Measurements from ENCODE around the gene KIF22. TPM values are rescaled to one million over a fixed set of nuclear protein-coding genes. Genes with fewer than 3 reads are reported as not detected.

The KIF22 gene
- total RNA-seq, 1 donor from 2014 or later, result 14.3 TPM

DNA sequence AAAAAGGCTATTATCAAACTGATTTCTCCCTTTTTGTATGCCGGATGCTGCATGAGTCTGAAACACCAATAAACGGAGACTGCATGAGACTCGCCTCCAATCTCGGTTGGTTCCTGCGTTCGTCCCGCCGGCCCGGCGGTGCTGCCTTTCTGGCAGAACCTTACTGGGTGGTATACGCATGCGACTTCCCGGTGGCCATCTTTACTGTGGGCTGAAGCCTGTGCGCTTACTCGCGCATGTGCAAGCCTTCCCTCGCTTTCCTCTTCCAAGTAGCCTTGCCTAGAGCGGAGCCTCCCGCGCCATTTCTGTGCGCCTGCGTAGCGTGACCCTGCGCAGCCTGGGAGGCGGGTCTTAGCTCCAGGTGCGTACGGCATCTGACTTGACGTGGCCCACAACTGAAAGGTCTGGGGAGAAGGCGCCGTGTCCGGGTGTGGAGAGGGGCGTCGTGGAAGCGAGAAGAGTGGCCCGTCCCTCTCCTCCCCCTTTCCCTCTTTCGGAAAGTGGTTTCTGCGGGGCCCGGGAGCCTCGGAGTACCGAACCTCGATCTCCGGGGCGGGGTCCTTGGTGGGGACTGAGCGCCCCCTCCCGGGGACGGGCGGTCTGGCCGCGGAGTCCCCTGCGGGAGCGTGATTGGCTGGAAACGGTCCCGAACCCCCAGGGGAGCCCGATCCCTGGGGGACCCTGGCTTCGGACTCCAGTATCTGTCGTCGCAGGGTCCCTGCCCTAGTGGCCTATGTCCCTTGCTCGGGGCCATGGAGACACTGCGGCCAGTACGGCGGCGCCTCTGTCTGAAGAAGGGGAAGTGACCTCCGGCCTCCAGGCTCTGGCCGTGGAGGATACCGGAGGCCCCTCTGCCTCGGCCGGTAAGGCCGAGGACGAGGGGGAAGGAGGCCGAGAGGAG lies 25.5 kb downstream of the KIF22 start, which contains the start of gene PAGR1:
PAGR1 (plus strand) TSS at position 360 of the 901 bp plus-strand sequence; CDS start at position 734, 374 bp downstream.
- no peaks in the 10 kb centered on the region for H3K9me3 Mint-ChIP-seq (ENCODE audit: unreplicated experiment)
- Histone ChIP-seq H2AFZ (ENCODE audit: low read depth, low read length) (peak within 1 kb of the TSS; percentile 93), H3K27me3 (ENCODE audit: insufficient read depth, low read length) (no peaks in the 10 kb centered on the region), H3K4me2 (ENCODE audit: low read length) (peak within 1 kb of the TSS; percentile 93), H4K20me1 (ENCODE audit: insufficient read depth, low read length) (peaks cover 10% of the 10 kb centered on the region), H3K36me3 (ENCODE audit: insufficient read depth, low read length) (peaks cover 4% of the 10 kb centered on the region), H3K4me3 (ENCODE audit: insufficient read depth, low read depth, low read length) (peak within 1 kb of the TSS; percentile 79), H3K79me2 (ENCODE audit: insufficient read depth, low read length) (peaks cover 50% of the 10 kb centered on the region), H3K27ac (ENCODE audit: low read depth, low read length) (peak within 1 kb of the TSS; percentile 85), H3K4me1 (ENCODE audit: insufficient read depth, low read length) (peaks cover 27% of the 10 kb centered on the region), H3K9ac (ENCODE audit: low read length) (peak within 1 kb of the TSS; percentile 83), H3K9me3 (ENCODE audit: insufficient read depth, low read depth, low read length) (no peaks in the 10 kb centered on the region)
- peak within 1 kb of the TSS; percentile 89 for H3K4me3 Mint-ChIP-seq (ENCODE audit: unreplicated experiment)
- DNase-seq (ENCODE audit: low read depth) (peak; percentile 100), FAIRE-seq (peak; percentile 39)
- H3K27ac Mint-ChIP-seq (ENCODE audit: unreplicated experiment), result peak within 1 kb of the TSS; percentile 79
- no peaks in the 10 kb centered on the region for H3K27me3 Mint-ChIP-seq (ENCODE audit: low read depth, unreplicated experiment)
- H3K36me3 Mint-ChIP-seq (ENCODE audit: low read depth, unreplicated experiment), result peaks cover 8% of the 10 kb centered on the region
- TF ChIP-seq, protein P1, sequence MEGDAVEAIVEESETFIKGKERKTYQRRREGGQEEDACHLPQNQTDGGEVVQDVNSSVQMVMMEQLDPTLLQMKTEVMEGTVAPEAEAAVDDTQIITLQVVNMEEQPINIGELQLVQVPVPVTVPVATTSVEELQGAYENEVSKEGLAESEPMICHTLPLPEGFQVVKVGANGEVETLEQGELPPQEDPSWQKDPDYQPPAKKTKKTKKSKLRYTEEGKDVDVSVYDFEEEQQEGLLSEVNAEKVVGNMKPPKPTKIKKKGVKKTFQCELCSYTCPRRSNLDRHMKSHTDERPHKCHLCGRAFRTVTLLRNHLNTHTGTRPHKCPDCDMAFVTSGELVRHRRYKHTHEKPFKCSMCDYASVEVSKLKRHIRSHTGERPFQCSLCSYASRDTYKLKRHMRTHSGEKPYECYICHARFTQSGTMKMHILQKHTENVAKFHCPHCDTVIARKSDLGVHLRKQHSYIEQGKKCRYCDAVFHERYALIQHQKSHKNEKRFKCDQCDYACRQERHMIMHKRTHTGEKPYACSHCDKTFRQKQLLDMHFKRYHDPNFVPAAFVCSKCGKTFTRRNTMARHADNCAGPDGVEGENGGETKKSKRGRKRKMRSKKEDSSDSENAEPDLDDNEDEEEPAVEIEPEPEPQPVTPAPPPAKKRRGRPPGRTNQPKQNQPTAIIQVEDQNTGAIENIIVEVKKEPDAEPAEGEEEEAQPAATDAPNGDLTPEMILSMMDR (IDR thresholded peaks at IDR 0.05; ENCODE audit: insufficient read depth, low read depth, low read length), result peak; percentile 62
- no peak for TF ChIP-seq EZH2 (IDR thresholded peaks at IDR 0.05; ENCODE audit: insufficient read depth, low read length)
- H3K4me1 Mint-ChIP-seq (ENCODE audit: low read depth, unreplicated experiment), result peaks cover 27% of the 10 kb centered on the region

DNA sequence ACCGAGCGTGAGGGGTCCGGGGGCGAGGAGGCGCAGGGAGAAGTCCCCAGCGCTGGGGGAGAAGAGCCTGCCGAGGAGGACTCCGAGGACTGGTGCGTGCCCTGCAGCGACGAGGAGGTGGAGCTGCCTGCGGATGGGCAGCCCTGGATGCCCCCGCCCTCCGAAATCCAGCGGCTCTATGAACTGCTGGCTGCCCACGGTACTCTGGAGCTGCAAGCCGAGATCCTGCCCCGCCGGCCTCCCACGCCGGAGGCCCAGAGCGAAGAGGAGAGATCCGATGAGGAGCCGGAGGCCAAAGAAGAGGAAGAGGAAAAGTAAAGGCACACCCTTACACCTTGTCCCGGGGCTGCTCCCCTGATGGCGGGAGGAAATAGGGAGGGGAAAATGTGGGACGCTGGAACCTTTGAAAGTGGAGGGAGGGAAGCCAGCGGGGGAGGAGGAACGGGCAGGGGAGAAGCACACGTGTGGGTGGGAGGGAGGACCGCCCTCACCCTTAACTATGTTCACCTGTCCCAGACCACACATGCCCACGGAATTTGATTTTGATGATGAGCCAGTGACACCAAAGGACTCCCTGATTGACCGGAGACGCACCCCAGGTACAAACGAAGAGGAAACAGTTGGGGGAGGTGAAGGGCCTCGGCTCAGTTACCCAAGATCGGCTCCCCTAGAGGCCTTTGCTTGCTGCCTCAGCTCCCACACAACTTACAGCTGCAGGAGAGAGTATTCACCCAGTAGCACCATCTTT lies 26.3 kb downstream of the KIF22 start:
- Histone ChIP-seq H3K27ac (ENCODE audit: low read depth, low read length) (peak overlapping the region; percentile 85), H2AFZ (ENCODE audit: low read depth, low read length) (peak overlapping the region; percentile 93), H3K9me3 (ENCODE audit: insufficient read depth, low read depth, low read length) (no peaks in the 10 kb centered on the region), H3K4me2 (ENCODE audit: low read length) (peak overlapping the region; percentile 93), H3K79me2 (ENCODE audit: insufficient read depth, low read length) (peaks cover 58% of the 10 kb centered on the region), H3K36me3 (ENCODE audit: insufficient read depth, low read length) (peaks cover 4% of the 10 kb centered on the region), H4K20me1 (ENCODE audit: insufficient read depth, low read length) (peaks cover 6% of the 10 kb centered on the region), H3K27me3 (ENCODE audit: insufficient read depth, low read length) (no peaks in the 10 kb centered on the region), H3K4me3 (ENCODE audit: insufficient read depth, low read depth, low read length) (peak overlapping the region; percentile 79), H3K9ac (ENCODE audit: low read length) (peak overlapping the region; percentile 83), H3K4me1 (ENCODE audit: insufficient read depth, low read length) (peaks cover 29% of the 10 kb centered on the region)
- Mint-ChIP-seq H3K27me3 (ENCODE audit: low read depth, unreplicated experiment) (no peaks in the 10 kb centered on the region), H3K9me3 (ENCODE audit: unreplicated experiment) (no peaks in the 10 kb centered on the region), H3K36me3 (ENCODE audit: low read depth, unreplicated experiment) (peaks cover 8% of the 10 kb centered on the region), H3K27ac (ENCODE audit: unreplicated experiment) (peak overlapping the region; percentile 41), H3K4me1 (ENCODE audit: low read depth, unreplicated experiment) (peaks cover 26% of the 10 kb centered on the region), H3K4me3 (ENCODE audit: unreplicated experiment) (peak overlapping the region; percentile 89)
- FAIRE-seq, result no peak
- no peak for TF ChIP-seq EZH2 (IDR thresholded peaks at IDR 0.05; ENCODE audit: insufficient read depth, low read length)
- TF ChIP-seq, protein P1 (IDR thresholded peaks at IDR 0.05; ENCODE audit: insufficient read depth, low read depth, low read length), result no peak
- no peak for DNase-seq (ENCODE audit: low read depth)

Data from astrocyte (in vitro differentiated cells and primary cell).